Measurements from ENCODE around the gene RNASEH2B.

The RNASEH2B gene

DNA sequence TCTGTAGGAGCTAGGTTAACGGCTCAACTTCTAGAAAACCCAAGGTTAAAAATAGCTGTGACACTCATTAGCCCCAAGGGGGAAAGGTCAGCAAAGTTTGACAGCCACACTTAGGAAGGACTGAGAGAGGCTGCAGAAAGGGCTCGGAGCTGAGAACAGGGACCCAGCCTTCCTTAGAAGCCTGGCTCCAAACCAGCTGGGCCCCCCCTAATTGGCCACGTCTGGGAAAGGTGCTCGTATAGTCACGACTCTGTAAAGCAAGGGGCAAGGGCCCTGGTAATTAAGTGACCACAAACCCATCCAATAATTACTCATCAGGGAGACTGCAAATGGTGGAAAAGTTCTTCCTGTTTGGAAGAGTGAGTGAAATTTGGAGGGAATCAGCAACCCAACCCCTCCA lies 90.5 kb downstream of the RNASEH2B start:
- no peak for DNase-seq

DNA sequence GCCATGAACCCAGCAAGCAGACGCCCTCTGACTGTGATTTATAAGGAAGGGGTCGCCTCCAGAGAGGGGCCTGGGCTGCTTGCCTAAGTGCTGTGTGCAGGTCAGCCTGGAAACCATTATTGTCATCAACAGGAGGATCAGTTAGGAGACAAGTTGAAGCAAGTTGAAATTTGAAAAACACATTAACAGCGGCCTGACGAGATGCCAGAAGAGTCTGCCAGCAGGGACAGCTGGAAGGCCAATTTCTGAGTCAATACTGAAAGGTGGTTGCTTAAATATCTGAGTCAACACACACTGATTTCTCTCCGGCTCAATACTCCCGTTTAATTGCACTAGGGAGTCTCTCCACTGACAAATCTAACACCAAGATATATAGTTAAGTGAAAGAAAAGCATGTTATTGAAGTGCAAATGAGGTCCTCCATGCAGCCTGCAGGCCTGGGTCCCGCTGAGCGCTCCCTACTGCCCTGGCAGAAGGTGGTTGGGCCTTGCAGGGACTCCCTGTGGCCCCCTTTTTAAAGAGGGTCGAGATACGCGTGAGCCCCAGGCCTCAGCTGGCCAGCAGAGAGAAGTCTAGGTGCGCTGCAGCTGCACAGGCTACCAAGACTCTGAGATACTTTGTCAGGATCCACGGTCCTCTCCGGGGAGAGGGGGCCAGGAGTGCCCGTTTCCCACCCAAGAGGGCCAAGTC lies 91.1 kb downstream of the RNASEH2B start:
- DNase-seq, result no peak

DNA sequence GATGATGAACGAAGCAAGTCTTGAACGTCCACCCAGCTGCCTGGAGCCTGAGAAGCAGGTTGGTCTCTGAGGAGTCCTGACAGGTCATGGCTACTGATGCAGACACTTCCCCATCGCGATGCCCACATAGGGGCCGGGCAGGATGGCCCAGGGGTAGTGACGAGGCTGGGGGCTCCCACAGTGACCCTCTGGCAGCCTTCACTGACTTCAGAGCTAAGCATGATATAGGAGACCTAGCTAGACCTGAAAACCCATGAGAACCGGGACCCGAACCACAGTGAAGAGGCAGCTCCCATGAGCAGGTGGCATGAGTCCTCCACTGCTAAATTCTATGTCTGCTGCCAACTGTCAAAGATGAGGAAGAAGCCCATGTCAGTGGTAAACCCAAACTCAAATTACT lies 91.7 kb downstream of the RNASEH2B start:
- no peak for DNase-seq

DNA sequence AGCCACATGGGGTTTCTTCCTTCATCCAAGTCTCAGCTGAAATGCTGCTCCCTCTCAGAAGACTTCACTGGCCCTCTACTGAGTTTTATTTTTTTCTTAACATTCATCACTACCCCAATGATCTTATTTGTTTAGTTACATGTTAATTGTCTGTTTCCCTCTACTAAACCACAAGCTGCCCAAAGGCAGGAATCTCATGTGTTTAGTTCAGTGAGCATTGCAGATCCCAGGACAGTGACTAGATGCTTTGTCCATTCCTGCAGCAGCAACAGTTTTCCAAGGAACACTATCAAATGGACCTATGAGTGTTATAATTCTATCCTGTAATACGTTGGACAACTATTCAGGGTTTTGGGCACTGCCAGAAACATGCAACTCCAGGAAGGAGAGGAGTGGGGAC lies 93.1 kb downstream of the RNASEH2B start:
- DNase-seq, result no peak

DNA sequence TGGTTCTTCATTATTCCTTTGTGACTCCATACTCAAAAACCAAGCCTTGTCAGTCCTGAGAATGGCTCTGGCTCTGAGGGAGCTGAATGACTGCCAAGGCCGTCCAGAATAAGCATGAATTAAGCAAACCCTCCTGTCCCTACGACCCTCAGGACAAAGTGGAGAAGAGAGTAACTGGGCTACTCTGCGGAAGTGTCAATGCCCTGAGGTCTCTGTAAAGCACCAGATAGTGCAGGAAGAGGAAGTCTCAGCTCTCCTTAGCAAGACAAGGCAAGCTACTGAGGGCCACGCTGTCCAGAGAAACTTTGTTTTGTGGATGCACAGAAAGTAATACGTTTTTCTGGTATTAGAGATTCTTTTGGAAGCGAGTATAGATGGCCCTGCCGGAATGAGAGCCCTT lies 94.1 kb downstream of the RNASEH2B start:
- no peak for DNase-seq

DNA sequence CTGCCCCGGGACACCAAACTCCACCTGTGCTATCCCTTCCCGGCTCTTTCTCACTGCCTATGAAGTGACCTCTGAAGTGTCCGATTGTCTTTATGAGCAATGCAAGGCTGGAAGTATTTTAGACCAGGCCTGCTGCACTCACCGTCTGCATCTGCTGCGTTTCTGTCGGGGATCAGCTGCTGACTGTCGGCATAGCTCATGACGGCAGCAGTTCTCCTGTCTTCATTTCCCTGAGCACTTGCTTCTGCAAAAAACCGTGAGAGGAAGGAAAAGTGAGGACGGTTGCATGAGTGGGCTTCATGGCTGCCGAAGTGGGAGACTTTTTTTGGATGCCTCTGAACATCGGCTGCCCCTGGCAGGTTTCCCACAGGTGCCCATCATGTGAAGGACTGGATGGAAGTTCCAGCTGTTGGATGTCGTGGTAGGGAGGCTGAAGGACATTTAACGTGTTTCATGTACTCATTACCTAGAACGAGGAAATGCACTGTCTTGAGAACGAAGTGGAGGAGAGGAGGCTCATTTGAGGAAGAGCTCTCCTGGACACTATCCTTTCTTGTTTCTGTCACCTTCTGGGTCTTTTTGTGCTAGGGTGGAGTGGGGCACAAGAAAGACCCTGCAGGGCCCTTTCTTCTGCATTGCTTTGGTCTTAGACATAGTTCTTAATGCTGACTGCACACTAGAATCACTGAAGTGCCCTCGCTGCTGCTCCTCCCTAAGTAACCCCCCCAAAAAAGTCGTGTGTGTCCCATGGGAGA lies 94.7 kb downstream of the RNASEH2B start:
- no peak for DNase-seq

DNA sequence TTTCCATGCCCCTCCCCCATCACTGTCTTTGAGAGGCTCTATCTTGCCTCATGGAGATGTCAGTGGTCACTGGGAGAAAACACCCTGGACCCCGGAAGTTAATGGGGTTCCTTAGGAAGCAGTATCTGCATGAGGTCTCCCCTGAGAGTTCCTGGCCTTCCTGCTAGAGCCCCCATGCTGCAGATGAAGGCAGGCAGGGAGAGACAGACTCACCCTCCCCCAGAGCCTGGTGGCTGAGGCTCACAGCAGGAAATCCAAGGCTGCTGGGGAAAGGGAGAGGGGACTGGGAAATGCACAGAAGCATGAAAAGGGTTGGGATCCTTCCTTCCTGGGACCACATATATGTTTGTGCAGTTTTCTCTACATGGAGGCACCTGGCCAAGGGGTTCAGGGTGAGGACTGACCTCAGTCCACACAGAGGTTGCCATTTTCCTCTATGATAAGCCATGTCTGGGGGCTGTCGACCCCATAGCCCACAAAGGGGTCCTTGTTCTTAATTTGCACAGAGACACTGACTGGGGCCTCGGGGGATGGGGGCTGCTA lies 95.4 kb downstream of the RNASEH2B start:
- no peak for DNase-seq

DNA sequence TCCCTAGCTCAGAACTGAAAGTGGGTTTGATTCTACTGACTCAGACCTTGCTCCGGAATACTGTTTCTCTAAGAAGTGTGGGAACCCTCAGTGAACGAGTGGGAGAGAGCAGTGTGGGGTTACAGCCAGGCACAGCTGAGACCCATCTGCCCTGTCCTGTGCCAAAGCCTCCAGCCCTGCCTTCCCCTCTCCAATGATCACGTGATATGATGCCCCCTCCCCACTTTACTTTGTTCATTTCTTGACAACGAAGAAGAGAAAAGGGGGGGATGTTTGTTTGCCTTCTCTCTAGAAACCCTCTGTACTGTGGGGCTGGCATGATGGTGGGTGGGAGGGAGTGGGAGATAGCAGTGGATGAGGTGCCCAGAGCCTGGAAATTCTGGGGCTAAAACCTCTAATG lies 96.0 kb downstream of the RNASEH2B start:
- DNase-seq, result no peak
